GM23248 (cell line): ENCODE measurements around the gene RHNO1.

Experiments
- EZH2 ChIP-seq: fragments of 200-600 bp; sonication (generic); IDR thresholded peaks from 2 replicates; pipeline ENCODE4 v1.6.1; 2018; ENCODE audit warnings: antibody characterized with exemption, mild to moderate bottlenecking; ENCODE audit not compliant: insufficient read depth, poor library complexity, severe bottlenecking
- EZH2phosphoT487 ChIP-seq: fragments of 200-600 bp; sonication (generic); IDR thresholded peaks from 2 replicates; pipeline ENCODE4 v1.6.1; 2018; ENCODE audit warnings: antibody characterized with exemption, moderate library complexity, mild to moderate bottlenecking, low read depth; ENCODE audit not compliant: insufficient read depth

GRCh38 chr12:2835691-2836403 is 41.2 kb upstream of the RHNO1 start:
- TF ChIP-seq EZH2 (no peak), EZH2phosphoT487 (no peak)
